Stimulated activated CD8-positive, alpha-beta memory T cell treated with anti-CD3 and anti-CD28 coated beads, Interleukin-4, amount 100 ng/mL, for 1 hour (primary cell): Measurements from ENCODE around the gene TMEFF1.
A peak's percentile ranks its signal among the peaks of the same experiment; 100 is the strongest.

ENCODE experiments used
- DNase-seq, 2 donors: peaks; one replicate each; pipeline ENCODE4 v3.0.0-alpha.2; 2020; ENCODE audit warnings: low read depth in 2 of 2, low spot score in 1 of 2

Gene TMEFF1

GRCh38 chr9:100575006-100575405, 102.1 kb downstream of the TMEFF1 start:
- no peak for DNase-seq

DNA sequence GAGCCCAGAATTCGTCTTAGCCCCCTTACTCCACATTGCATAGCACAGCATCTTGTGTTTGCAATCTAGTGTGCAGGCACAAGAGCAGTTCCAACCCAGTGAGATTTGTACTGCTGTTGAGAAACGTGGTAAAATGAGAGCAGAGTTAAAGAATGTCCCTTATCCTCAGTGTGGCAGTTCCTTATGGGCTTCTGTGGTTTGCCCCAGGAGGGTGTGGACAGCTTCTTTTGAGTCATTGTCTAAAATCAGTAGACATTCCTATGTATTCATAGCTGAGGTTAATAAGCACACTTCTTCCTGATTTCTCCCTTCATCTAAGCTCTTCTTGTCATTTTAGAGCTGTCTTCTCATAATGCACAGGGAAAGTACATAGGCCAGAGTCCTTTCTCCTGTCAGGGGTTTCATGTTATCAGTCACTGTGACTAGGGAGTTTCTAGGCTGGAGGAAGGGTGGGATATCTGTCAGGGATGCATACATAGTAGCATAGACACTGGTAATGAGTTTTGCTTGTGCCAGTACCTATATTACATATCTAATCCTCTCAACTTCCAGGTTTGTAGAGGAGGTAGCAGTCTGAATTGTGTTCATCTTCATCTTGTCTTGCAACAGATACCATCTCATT, 102.9 kb downstream of the TMEFF1 start:
- DNase-seq: no peak

- DNase-seq: no peak
Measured at GRCh38 chr9:100577776-100578448, 105.0 kb downstream of the TMEFF1 start, which contains the start of gene CAVIN4. Gene CAVIN4, plus strand, starts transcription at chr9:100578079. Its CDS starts 65 bp downstream, at chr9:100578144.

DNA sequence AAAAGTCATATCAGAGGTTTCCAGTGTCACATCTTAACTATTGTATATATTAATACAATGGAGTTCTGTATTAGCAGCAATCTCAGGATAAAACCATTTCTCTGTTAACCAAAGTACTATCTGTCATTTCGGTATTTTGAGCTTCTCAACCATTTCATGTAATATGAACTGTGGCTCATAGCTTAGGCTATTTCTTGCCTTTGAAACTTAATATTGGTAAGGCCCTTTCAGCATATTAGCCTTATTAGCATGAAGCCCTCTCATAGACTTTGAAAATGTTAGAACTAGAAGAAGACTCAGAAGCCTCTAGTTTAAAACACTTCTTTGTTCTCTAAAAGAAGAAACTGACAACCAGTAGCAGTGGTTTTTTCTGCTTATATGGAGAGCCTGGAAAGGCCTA, 105.7 kb downstream of the TMEFF1 start:
- no peak for DNase-seq

GRCh38 chr9:100579665-100580064, 106.7 kb downstream of the TMEFF1 start:
- no peak for DNase-seq

GRCh38 chr9:100580257-100580656, 107.3 kb downstream of the TMEFF1 start:
- DNase-seq: no peak

- DNase-seq: no peak
Measured at GRCh38 chr9:100581081-100581480, 108.1 kb downstream of the TMEFF1 start.

- DNase-seq: no peak
Measured at GRCh38 chr9:100581661-100582060, 108.7 kb downstream of the TMEFF1 start.

DNA sequence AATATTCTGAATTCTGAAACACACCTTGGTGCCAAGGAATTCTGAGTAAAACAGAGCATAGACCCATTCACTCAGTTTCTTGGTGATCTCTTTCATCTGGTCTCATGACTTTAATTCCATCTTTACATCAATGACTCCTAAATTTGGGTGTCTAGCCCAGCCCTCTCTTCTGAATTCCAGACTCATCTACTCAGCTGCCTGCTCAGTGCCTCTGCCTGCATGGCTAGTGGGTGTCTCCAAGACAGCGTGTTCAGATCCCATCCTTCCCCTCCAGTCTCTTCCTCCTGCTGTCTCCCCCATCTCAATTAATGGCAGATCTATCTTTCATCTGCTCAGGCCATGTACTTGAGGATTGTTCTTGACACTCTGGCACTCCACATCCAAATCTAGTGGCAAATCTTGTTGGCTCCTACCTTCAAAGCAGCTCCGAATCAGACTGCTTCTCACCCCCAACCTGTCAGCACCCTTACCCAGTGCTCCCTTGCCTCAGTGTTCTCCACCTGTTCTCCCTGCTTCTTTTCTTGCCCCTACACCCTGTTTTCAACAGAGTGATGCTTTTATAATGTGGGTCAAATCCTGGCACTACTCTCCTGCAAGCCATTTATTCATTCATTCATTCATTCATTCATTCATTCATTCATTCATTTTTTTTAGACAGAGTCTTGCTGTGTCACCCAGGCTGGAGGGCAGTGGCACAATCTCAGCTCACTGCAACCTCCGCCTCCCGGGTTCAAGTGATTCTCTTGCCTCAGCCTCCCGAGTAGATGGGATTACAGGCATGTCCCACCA, 110.3 kb downstream of the TMEFF1 start:
- no peak for DNase-seq

DNA sequence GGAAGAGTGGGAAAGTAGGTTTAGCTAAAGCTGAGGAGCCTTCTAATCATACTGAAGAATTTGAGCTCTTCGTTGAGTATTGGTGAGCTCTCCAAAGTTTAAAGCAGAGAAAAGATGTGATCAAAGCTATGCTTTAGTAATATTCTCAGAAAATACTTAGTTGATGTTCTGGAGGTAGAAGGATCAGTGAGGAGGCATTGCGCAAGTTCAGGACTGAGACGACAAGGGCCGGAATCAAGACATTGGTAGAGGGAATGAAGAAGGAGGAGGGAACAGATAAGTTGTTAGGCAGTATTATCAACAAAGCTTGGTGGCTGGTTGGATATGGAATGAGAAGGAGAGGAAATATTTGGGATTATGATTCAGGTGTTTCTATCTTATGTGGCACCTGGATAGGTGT, 112.0 kb downstream of the TMEFF1 start:
- no peak for DNase-seq

DNA sequence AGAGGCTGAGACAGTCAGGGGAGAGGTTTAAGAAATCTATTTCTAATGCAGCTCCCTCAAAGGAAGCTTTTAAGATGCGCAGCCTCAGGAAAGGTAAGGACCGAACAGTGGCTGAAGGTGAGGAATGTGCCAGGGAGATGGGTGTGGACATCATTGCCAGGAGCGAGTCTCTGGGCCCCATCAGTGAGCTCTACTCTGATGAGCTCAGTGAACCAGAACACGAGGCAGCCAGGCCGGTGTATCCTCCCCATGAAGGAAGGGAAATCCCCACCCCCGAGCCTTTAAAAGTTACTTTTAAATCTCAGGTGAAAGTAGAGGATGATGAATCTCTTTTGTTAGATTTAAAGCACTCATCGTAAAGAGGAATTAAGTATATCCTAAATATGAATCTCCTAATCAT, 113.1 kb downstream of the TMEFF1 start:
- DNase-seq: no peak

DNA sequence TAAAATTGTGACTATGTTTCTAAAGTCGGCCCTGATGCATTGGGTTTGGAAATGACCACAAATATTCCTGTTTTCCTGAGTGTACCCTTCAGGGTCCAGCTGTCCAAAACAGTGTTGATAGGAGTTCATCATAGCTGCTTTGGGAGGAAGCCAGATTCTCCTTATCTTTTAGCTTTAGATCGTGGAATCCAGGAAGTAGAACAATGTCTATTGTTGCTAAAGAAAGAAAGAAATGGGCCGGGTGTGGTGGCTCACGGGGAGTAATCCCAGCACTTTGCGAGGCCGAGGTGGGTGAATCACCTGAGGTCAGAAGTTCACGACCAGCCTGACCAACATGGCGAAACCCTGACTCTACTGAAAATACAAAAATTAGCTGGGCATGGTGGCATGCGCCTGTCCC, 114.4 kb downstream of the TMEFF1 start:
- no peak for DNase-seq

DNA sequence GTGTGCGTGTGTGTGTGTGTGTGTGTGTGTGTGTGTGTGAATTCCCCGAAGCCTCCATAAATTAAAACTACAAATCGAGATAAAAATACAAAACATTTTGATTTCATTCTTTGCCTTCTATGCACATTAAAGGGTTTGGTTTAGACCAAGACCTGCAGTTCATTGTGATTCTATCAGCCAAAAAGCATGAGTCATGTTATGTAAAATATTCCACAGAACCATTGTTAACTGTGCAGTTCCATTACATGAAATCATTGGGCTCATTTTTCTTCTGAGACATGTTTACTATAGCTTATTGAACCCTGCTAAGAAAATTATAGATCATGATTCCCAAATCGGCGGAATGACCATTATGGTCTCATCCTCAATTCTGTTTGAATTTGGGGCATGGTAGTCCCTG, 116.6 kb downstream of the TMEFF1 start:
- no peak for DNase-seq

DNA sequence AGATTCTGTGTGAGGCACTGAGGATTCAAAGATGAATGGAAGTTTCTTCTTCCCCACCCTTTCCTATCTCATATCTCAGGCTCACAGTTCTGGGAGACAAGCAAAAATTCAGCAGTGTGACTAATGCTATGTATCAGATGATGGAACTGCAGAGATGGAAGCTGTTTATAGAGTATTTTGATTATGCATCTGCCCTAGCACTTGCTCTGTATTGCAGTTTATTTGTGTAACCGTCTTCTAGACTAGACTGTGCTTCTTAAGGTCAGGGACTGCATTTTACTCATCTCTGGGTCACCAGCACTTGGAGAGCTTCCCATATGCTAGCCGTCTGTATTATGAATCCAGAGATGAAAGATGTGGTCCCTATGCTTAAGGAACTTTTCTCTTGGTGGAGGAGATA, 117.5 kb downstream of the TMEFF1 start:
- DNase-seq: no peak

DNA sequence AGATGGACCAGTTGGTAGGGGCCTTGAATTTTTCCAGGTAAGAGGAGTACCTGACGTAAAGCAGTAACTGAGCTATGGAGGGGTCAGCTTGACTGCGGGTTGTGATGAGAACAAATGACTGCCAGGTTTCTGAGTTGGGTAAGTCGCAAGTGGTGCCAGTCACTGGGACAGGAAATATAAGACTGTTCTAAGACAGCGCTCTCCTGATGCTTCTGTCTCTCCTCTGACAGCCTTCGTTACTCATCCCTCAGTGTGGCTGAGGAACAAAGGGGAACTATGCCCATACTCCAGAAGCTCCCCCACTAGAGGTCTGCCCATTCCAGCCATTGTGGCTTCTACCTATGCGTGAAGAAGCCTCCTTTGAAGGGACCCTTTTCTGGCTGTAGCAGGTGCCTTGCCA, 118.2 kb downstream of the TMEFF1 start:
- no peak for DNase-seq

DNA sequence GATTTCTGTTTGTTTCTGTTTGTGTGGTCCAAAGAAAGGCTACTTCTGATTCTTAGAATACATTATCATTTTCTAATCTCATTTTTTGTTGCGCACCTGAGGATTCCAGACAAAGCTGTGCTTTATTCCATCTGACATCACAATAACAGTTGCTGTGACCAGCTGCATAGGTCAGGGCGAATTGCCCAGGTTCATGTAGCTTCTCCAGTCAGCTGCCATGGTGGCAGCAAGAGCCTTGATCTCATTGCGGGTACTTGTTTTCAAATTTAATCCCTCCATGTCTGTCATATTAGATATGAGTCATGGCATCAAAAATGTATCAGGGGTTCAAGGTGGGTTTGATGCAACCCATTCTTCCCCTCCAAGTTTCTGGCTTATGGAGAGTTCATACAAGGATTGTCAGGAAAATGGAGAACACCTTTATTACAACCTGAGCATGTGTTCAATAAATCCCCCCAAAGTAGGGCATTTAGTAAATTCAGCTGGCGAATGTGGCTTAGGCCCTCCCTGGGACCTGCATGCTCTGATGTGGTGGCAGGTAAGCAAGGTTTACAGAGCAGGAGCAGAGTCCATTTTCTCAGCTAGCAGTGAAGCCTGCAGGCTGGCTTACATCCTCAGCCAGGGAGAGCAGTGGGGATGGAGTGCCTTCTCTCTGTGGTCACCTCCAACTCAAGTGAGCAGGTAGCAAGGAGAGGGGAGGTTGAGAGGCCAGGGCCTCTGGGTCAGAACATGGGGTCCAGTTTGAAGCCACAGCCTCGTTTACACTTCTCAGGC, 118.9 kb downstream of the TMEFF1 start:
- no peak for DNase-seq

GRCh38 chr9:100595391-100596199, 122.6 kb downstream of the TMEFF1 start:
- no peak for DNase-seq

DNA sequence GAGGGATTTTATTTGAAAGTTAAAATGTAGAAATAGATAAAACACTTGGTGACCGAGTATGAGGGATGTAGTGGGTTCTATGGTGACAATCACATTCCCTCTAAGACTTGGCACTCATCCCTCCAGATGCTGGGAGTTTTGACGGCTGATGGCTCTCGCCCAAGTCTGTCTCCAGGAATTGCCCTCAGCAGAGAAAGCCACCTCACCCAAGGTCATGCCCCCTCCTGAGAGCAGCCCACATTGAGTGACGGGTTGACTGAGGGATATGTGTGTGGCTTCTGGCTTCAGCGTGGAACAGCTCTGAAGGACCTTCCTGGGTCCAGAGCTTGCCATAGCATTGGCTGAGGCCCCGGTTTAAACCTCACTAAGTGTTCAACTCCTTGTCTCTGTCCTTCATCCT, 124.3 kb downstream of the TMEFF1 start:
- no peak for DNase-seq

GRCh38 chr9:100598641-100599145, 125.7 kb downstream of the TMEFF1 start:
- peak; percentile 57 to 63 for DNase-seq

DNA sequence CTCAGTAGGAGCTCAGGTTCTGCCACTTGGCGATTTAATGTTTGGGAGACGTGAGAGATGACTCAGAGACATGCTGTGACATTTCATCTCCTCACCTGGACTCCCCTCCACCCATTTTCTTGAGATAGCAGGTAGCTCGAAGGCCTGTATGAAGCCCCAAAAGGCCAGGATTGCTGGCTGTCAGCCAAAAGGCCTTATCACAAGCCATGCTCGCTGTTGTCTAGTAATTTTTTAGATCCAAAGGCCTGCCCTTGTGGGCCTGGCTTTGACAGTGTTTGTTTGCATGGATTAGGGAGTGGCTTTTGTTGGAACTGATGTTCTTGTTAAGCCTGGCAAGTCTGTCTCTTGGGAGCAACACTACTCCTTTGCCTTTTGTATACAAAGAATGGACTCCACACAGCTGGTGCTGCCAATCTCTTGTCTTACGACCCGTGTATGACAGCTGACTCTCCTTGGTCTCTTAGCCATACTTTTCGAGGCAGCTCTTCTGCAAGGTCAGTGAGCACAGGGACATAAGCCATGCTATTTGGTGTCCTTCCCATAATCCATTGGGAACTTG, 127.7 kb downstream of the TMEFF1 start:
- DNase-seq: no peak
